ENCODE data around the gene APBB3.

APBB3 gene

GRCh38 chr5:140564196-140565023 lies at the start of gene APBB3, which contains the start of gene SLC35A4 (continued):
- TF ChIP-seq PRDM10 (tag by site-specific recombination; IDR thresholded peaks at IDR 0.05) (peak; percentile 78), TRIM28 (IDR thresholded peaks at IDR 0.05; ENCODE audit: borderline replicate concordance, low read length) (no peak), ZNF146 (tag by site-specific recombination; IDR thresholded peaks at IDR 0.05) (no peak), ZNF654 (tag by site-specific recombination; IDR thresholded peaks at IDR 0.05; ENCODE audit: low read depth) (no peak), ZNF433 (tag by site-specific recombination; IDR thresholded peaks at IDR 0.05; ENCODE audit: low read depth) (no peak), ZFP41 (tag by site-specific recombination; IDR thresholded peaks at IDR 0.05; ENCODE audit: borderline replicate concordance) (no peak), ZNF549 (tag by site-specific recombination; IDR thresholded peaks at IDR 0.05) (no peak), ZNF610 (tag by site-specific recombination; IDR thresholded peaks at IDR 0.05; ENCODE audit: borderline replicate concordance) (no peak; the same call in 1 of the 2 replicates), ZNF658 (tag by site-specific recombination; IDR thresholded peaks at IDR 0.05) (no peak), ZNF548 (tag by site-specific recombination; IDR thresholded peaks at IDR 0.05) (no peak), TCF7L2 (IDR thresholded peaks at IDR 0.05; ENCODE audit: borderline replicate concordance, low read depth, low read length) (no peak), ZNF19 (tag by site-specific recombination; IDR thresholded peaks at IDR 0.05; ENCODE audit: low read depth) (no peak), ZNF747 (tag by site-specific recombination; IDR thresholded peaks at IDR 0.05) (no peak), ZNF501 (tag by site-specific recombination; IDR thresholded peaks at IDR 0.05) (peak; percentile 97), ZNF600 (tag by site-specific recombination; IDR thresholded peaks at IDR 0.05) (no peak), ZNF423 (tag by site-specific recombination; IDR thresholded peaks at IDR 0.05) (peak; percentile 44; the same call in 1 of the 2 replicates), YY2 (tag by site-specific recombination; IDR thresholded peaks at IDR 0.05) (peak; percentile 92), ZNF571 (tag by site-specific recombination; IDR thresholded peaks at IDR 0.05) (no peak), ZBTB48 (tag by site-specific recombination; IDR thresholded peaks at IDR 0.05) (no peak; the same call in 1 of the 2 replicates), ZSCAN4 (tag by site-specific recombination; IDR thresholded peaks at IDR 0.05) (peak; percentile 23; the same call in 1 of the 2 replicates), ZSCAN30 (tag by site-specific recombination; IDR thresholded peaks at IDR 0.05) (peak; percentile 90), ZNF776 (tag by site-specific recombination; IDR thresholded peaks at IDR 0.05; ENCODE audit: borderline replicate concordance) (no peak), ZSCAN23 (tag by site-specific recombination; IDR thresholded peaks at IDR 0.05) (no peak), ZFP37 (tag by site-specific recombination; IDR thresholded peaks at IDR 0.05) (peak; percentile 83), REPIN1 (tag by site-specific recombination; IDR thresholded peaks at IDR 0.05; ENCODE audit: low read depth) (peak; percentile 63; the same call in 1 of the 2 replicates), ZNF138 (tag by site-specific recombination; IDR thresholded peaks at IDR 0.05; ENCODE audit: borderline replicate concordance) (no peak), ZFP69B (tag by site-specific recombination; IDR thresholded peaks at IDR 0.05) (peak; percentile 74)
- TF ChIP-seq, protein P1, sequence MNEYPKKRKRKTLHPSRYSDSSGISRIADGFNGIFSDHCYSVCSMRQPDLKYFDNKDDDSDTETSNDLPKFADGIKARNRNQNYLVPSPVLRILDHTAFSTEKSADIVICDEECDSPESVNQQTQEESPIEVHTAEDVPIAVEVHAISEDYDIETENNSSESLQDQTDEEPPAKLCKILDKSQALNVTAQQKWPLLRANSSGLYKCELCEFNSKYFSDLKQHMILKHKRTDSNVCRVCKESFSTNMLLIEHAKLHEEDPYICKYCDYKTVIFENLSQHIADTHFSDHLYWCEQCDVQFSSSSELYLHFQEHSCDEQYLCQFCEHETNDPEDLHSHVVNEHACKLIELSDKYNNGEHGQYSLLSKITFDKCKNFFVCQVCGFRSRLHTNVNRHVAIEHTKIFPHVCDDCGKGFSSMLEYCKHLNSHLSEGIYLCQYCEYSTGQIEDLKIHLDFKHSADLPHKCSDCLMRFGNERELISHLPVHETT (tag by site-specific recombination; IDR thresholded peaks at IDR 0.05): peak; percentile 65; the same call in 1 of the 2 replicates
- TF ChIP-seq, protein P2, sequence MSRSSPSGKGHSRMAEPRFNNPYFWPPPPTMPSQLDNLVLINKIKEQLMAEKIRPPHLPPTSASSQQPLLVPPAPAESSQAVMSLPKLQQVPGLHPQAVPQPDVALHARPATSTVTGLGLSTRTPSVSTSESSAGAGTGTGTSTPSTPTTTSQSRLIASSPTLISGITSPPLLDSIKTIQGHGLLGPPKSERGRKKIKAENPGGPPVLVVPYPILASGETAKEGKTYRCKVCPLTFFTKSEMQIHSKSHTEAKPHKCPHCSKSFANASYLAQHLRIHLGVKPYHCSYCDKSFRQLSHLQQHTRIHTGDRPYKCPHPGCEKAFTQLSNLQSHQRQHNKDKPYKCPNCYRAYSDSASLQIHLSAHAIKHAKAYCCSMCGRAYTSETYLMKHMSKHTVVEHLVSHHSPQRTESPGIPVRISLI (tag by site-specific recombination; IDR thresholded peaks at IDR 0.05): no peak
- TF ChIP-seq, protein P3, sequence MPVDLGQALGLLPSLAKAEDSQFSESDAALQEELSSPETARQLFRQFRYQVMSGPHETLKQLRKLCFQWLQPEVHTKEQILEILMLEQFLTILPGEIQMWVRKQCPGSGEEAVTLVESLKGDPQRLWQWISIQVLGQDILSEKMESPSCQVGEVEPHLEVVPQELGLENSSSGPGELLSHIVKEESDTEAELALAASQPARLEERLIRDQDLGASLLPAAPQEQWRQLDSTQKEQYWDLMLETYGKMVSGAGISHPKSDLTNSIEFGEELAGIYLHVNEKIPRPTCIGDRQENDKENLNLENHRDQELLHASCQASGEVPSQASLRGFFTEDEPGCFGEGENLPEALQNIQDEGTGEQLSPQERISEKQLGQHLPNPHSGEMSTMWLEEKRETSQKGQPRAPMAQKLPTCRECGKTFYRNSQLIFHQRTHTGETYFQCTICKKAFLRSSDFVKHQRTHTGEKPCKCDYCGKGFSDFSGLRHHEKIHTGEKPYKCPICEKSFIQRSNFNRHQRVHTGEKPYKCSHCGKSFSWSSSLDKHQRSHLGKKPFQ (tag by site-specific recombination; IDR thresholded peaks at IDR 0.05): no peak
- TF ChIP-seq, protein P4, sequence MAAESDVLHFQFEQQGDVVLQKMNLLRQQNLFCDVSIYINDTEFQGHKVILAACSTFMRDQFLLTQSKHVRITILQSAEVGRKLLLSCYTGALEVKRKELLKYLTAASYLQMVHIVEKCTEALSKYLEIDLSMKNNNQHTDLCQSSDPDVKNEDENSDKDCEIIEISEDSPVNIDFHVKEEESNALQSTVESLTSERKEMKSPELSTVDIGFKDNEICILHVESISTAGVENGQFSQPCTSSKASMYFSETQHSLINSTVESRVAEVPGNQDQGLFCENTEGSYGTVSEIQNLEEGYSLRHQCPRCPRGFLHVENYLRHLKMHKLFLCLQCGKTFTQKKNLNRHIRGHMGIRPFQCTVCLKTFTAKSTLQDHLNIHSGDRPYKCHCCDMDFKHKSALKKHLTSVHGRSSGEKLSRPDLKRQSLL (tag by site-specific recombination; IDR thresholded peaks at IDR 0.05): no peak
